ENCODE measurements around the gene SPIRE2.

The SPIRE2 gene

GRCh38 chr16:89842471-89843408 lies 14.5 kb downstream of the SPIRE2 start:
- no peak for DNase-seq

DNA sequence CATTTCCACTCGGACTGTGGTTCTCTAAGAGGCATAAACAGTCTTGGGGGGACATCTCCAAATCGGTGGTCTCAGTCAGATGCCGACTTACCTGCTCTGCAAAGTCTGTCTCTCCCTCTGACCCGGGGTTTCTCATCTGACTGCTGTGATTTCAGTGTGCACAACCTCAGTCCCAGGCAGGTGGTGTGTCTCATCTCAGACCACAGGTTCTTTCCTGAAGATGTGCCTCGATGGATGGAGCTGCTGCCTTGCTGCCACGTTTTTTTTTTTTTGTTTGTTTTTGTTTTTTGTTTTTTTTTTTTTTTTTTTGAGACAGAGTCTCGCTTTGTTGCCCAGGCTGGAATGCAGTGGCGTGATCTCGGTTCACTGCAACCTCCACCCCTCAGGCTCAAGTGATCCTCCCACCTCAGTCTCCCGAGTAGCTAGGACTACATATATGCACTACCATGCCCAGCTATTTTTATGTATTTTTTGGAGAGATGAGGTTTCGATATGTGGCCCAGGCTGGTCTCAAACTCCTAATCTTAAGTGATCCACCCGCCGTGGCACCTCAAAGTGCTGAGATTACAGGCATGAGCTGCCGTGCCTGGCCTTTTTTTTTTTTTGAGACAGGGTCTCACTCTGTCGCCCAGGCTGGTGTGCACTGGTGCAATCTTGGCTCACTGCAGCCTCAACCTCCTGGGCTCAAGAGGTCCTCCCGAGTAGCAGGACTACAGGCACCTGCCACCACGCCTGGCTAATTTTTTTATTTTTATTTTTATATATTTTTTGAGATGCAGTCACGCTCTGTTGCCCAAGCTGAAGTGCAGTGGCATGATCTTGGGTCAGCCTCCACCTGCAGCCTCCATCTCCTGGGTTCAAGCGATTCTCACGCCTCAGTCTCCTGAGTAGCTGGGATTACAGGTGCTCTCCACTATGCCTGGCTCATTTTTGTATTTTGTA lies 15.4 kb downstream of the SPIRE2 start:
- no peak for DNase-seq

- DNase-seq: no peak
Measured at GRCh38 chr16:89844739-89845339, 16.6 kb downstream of the SPIRE2 start.

DNA sequence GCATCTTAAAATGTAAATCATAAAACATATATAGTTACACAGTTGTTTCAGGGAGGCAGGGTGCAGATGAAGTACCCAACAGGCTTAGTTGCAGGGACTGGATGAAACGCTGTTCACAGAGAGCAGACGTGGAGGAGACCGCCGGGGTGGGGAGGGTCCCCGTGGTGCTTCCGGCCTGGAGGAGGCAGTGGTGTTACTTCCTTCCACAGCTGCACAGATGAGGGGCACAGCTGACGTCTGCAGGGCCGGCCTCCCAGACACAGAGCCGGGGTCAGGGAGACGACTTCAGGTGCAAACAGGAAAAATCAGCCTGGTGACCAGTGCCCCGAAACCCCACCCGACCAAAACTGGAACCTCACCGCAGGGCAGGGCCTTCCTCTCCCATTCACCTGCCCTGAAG lies 17.1 kb downstream of the SPIRE2 start:
- DNase-seq: no peak

- no peak for DNase-seq
Measured at GRCh38 chr16:89847051-89847939, 19.0 kb downstream of the SPIRE2 start.

- DNase-seq: no peak
Measured at GRCh38 chr16:89847940-89848297, 19.6 kb downstream of the SPIRE2 start.

- no peak for DNase-seq
Measured at GRCh38 chr16:89848974-89849373, 20.7 kb downstream of the SPIRE2 start.

DNA sequence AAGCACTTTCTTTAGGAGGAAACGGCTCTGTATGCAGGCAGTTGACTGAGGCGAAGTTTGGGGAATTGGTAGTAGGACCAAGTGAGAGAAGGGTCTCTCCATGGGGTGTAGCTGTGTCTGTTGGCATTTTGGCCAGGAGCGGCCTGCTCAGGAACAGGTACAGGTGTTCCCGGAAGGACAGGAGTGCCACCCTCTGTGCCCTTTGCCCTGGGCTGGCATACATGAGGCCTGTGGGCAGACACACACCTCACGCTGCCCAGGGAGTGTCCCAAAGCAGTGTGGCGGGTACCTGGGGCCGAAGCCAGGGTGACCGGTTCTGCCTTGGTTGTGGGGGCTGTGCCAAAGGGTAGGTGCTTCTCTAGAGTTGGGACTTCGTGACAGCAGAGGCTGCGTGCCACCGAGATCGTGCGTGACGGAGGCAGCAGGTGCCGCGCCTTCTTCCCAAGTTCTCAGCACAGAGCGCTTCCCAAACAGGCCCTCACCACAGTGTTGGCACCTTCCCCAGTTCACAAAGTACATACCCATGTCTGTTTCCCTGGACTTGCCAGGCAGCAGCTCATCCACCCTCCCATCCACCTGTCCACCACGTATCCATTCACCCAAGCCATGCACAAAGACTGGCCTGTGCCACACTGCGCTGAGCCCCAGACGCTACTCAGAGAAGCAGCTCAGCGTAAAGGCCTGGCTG lies 25.2 kb downstream of the SPIRE2 start:
- DNase-seq: no peak

DNA sequence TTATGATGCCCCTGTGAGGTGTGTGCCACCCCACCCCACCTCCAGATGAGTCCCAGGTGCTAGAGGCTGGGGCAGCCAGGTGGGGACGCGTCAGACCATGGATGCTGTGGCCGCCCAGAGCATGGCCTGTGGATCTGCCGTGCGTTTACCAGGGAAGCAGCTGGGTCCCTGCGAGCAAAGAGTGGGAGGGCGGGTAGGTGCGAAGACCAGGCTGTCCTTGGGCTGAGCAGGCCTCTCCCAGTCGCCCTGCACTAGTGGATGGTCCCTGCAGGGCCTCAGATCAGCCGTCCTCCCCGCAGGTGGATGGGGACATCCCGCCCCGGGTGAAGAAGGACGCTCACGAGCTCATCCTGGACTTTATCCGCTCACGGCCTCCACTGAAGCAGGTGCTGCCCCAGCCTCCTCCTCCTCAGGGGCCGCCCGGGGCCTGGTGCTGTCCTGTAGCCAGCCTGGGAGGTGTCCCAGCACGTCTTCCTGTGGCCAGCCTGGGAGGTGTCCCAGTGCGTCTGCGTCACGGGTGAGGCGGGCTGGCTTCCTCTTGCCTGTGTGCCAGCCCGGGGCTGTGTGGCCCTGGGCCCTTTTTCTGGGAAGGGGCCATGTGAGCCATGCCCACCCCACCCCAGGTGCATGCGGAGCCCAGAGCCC lies 27.1 kb downstream of the SPIRE2 start:
- no peak for DNase-seq

- no peak for DNase-seq
Measured at GRCh38 chr16:89855986-89856385, 27.7 kb downstream of the SPIRE2 start.

GRCh38 chr16:89858973-89859614 lies 30.8 kb downstream of the SPIRE2 start:
- no peak for DNase-seq

- no peak for DNase-seq
Measured at GRCh38 chr16:89859615-89860007, 31.3 kb downstream of the SPIRE2 start.

DNA sequence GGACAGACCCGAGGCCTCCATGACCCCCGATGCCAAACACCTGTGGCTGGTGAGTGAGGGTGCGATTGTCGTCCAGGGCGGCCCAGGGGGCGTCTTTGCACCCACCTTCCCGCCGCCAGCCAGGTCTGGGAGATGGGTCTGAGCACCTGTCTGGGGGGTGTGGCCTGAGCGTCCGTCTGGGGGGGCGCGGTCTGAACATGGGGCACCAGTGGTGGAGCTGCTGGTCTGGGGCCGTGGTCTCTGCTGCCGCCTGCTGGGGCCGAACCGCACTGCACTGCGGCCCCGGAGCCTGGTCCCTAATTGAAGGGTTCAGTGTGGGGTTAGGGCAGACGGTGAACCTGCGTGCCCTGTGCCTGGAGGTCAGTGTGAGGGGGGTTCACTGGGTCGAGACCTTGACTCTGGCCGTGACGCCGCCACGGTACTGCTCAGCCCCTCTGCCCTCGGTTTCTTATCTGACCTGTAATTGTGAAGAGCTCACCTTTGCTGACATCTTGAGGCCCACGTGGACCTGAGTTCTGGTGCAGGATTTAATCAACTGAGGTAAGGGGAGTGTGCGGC lies 32.6 kb downstream of the SPIRE2 start:
- no peak for DNase-seq

- no peak for DNase-seq
Measured at GRCh38 chr16:89861648-89862047, 33.4 kb downstream of the SPIRE2 start.

GRCh38 chr16:89862732-89863131 lies 34.5 kb downstream of the SPIRE2 start:
- DNase-seq: no peak

GRCh38 chr16:89863741-89864526 lies 35.7 kb downstream of the SPIRE2 start:
- DNase-seq: no peak

DNA sequence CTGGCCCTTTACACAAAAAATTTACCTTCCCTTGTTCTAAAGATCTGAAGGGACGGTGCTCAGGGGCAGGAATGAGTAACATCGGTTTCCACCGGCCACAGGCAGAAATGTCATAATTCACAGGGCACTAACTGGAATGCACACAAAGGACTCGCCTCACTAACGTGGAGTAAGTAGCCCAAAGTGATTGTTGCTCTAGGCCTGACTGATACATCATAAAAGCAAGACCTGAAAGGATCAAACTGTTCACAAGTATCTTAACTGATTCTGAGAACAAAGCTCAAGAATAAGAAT lies 36.2 kb downstream of the SPIRE2 start:
- DNase-seq: no peak

DNA sequence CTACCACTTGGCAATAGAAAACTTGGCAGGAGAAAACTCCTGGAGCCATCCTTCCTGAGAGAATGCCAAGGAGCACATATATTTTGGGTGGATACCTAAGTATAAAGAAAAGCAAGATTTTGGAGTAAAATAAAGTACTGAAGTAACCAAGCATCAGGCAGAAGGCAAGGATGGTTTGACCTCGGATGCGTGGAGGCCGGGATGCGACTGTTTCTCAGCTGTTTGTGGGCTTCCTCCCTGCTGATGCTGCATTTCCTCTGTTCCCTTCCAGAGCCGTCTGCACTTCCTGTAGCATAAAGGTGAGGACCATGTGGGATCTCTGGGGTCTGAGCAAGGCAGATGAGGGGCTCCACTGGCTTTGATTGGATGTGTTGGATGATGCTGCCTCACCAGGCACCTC lies 39.6 kb downstream of the SPIRE2 start:
- no peak for DNase-seq

- no peak for DNase-seq
Measured at GRCh38 chr16:89869911-89870310, 41.6 kb downstream of the SPIRE2 start.

DNA sequence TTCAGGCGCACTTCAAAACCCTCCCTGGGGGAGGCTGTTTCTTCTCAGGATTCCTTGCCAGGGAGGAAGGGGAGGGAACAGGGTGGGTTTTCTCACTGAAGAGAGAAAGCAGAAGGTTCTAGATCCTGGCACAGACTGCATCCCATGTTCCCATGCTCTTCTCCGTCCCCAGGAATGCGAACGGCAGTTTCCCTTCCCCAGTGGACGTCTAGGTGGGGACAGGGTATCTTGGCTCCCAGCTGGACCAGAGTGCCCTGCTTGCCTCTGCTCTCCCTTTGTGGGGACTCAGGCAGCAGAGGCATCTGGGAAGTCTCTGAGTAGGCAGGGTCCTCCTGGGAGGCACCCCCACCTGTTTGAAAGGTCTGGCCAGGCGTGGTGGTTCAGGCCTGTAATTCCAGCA lies 42.2 kb downstream of the SPIRE2 start:
- DNase-seq: no peak
